Cardiac muscle cell (in vitro differentiated cells and primary cell): ENCODE data around the gene KCNJ12. TPM values are rescaled to one million over a fixed set of nuclear protein-coding genes. Genes with fewer than 3 reads are reported as not detected.
"Not testable (repeated sequence)": the region's sequence is repeated elsewhere in the genome, so short reads cannot be mapped to it uniquely, and the experiment has no call there.

Experiments used
- DNase-seq, 2 donors: peaks; one replicate each; pipeline versions ENCODE4 v3.0.0 to v3.0.0-alpha.2; 2010 to 2017; ENCODE audit warnings: low read depth in 1 of 2, low spot score in 1 of 2
- H3K27ac ChIP-seq: fragments of 200-600 bp; sonication (generic); 2 replicates; pipeline ENCODE4 v1.5.1; 2016
- H3K27me3 ChIP-seq: fragments of 200-600 bp; sonication (generic); 2 replicates; pipeline ENCODE4 v1.6.0; 2016; ENCODE audit warnings: control low read depth
- H3K36me3 ChIP-seq: fragments of 200-600 bp; sonication (generic); 2 replicates; pipeline ENCODE4 v1.5.1; 2016; ENCODE audit warnings: control low read depth
- H3K4me1 ChIP-seq: fragments of 200-600 bp; sonication (generic); 2 replicates; pipeline ENCODE4 v1.8.1; 2017; ENCODE audit warnings: low read depth, mild to moderate bottlenecking, mixed run types
- H3K4me3 ChIP-seq: fragments of 200-600 bp; sonication (generic); 2 replicates; pipeline ENCODE4 v1.5.1; 2016; ENCODE audit warnings: mild to moderate bottlenecking
- H3K9me3 ChIP-seq: fragments of 200-600 bp; sonication (generic); 2 replicates; pipeline ENCODE4 v1.5.1; 2017; ENCODE audit warnings: low read depth, mild to moderate bottlenecking, control low read depth
- polyA plus RNA-seq: library from polyadenylated mRNA; unstranded; fragments of >200 nt; fragmentation: Nextera tagmentation; extraction: Ambion mirVana; gene quantifications from 2 replicates; pipeline ENCODE4 v1.2.1, GENCODE V29; 2016
- total RNA-seq: library from RNA; depleted of rRNA; stranded (reverse); fragments of >200 nt; gene quantifications from 2 replicates; pipeline ENCODE4 v1.2.3, GENCODE V29; 2016
- TF ChIP-seq, protein P1 (sequence below): IDR thresholded peaks from 2 replicates; pipeline ENCODE4 v1.5.1; 2012; ENCODE audit warnings: low read depth, mild to moderate bottlenecking, low read length

Gene KCNJ12
- 13.4 and 14.0 TPM in 2 replicates for total RNA-seq
- 5.9 and 11.6 TPM in 2 replicates for polyA plus RNA-seq

DNA sequence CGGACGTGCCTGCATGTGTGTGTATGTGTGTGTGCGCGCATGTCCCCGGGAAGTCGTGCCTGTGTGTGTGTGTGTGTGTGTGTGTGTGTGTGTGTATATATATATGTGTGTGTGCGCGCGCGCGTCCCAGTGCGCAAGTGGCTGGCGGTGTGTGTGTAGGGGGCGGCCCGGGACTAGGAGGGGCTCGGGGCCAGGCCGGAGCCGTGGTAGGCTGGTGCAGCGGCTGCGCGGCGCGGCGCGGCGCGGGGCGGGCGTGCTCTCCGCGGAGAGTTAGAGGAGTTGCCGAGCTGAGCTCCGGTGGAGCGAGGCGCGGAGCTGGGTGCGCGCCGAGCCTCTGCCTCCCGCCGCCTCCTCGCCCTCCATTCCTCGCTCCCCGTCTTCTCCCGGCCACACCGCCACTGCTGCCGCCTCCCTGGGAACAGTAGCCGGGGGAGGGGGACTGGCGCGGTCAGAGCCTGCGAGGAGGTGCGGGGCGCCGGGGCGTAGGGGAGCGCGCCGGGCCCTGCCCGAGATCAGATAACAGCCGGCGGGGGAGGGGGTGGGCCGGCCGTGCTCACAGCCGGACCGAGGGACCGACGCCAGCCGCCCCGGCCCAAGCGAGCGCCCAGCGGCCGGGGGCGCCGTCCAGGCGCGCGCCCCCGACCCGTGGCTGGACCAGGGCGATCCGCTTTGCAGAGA is at the start of gene KCNJ12:
TSS of gene KCNJ12 (plus strand) at position 277 of the 678 bp plus-strand sequence. CDS start 38,986 bp downstream, outside the sequence.
- Histone ChIP-seq H3K36me3 (no peaks in the 10 kb centered on the region), H3K4me3 (peak within 1 kb of the TSS; percentile 69), H3K9me3 (no peaks in the 10 kb centered on the region), H3K4me1 (peaks cover 26% of the 10 kb centered on the region), H3K27me3 (no peaks in the 10 kb centered on the region), H3K27ac (peak within 1 kb of the TSS; percentile 72)
- TF ChIP-seq, protein P1, sequence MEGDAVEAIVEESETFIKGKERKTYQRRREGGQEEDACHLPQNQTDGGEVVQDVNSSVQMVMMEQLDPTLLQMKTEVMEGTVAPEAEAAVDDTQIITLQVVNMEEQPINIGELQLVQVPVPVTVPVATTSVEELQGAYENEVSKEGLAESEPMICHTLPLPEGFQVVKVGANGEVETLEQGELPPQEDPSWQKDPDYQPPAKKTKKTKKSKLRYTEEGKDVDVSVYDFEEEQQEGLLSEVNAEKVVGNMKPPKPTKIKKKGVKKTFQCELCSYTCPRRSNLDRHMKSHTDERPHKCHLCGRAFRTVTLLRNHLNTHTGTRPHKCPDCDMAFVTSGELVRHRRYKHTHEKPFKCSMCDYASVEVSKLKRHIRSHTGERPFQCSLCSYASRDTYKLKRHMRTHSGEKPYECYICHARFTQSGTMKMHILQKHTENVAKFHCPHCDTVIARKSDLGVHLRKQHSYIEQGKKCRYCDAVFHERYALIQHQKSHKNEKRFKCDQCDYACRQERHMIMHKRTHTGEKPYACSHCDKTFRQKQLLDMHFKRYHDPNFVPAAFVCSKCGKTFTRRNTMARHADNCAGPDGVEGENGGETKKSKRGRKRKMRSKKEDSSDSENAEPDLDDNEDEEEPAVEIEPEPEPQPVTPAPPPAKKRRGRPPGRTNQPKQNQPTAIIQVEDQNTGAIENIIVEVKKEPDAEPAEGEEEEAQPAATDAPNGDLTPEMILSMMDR, result no peak
- peak; percentile 38 to 76 for DNase-seq

DNA sequence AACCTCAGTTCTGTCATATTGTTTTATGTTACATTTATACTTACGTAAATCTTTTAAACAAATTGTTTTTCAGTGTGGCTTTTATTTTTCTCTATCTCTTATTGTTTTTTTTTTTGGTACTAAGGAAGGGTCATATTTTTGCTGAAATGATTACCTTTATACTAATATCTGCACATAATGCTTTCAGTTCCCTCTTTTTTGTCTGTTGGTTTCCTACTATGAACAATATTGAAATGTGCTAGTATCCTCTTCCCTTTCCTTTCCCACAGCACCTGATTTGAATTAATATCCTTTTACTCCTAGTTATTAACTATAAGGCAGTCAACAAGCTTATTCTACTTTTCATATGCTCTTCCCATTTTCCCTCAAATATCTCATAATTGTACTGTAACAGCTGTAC is 48.2 kb upstream of the KCNJ12 start:
- H3K36me3 ChIP-seq, DNase-seq, H3K27ac ChIP-seq, H3K4me3 ChIP-seq, H3K9me3 ChIP-seq, H3K4me1 ChIP-seq: not testable (repeated sequence)
- H3K27me3 ChIP-seq, result peaks cover 11% of the 10 kb centered on the region

DNA sequence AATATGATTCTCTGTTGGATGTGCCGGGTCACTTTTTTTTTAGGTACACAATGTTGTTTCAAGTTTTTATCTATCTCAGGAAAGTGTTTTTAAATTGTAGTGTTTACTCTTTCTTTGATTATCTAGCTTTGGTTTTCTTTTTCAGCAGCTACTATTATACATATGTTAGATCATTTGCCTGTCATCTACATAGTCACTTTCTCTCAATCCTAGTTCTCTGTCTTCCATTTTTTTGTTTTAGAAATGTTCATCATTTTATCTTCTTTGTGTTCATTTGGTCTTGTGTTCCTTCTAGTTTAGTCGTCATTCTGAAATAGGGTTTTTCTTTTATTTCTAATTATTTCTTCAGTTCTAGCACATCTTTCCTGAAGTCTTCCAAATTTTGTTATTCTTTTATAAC is 47.4 kb upstream of the KCNJ12 start:
- not testable (repeated sequence) for DNase-seq, H3K27me3 ChIP-seq, H3K27ac ChIP-seq, H3K9me3 ChIP-seq, H3K36me3 ChIP-seq, H3K4me3 ChIP-seq, H3K4me1 ChIP-seq

DNA sequence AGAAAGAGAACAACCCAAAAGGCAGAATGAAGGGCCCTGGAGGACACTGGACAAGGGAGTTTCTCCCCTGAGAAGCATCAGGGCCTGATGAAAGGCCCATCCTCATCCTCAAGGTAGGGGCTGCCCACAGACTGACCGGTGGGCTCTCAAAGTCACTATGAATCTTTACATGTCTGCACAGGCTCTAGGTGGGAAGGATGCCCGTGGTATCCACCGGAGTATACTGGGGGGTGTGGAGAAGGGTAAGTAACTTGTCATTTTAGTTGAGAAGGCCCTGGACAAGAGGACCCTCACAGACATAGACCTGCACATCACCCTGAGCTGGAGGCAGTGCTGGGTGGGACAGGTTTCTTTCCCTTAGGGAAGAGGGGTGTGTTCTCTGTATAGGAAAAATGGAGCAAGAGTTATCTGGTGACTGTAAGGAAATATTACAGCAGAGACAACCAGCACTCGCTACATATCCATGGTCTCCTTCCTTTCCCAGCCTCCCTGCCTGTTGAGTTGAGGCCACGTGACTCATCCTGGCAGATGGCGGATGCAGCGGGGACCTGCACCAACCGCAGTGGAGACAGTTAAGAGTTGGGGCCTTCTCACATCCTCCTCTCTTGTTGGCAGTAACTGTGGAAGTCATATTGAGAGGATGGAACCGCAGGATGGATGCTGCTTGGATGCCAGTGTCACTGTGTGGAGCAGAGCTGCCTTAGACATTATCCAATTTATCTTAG is 45.6 kb upstream of the KCNJ12 start:
- Histone ChIP-seq H3K36me3 (no peaks in the 10 kb centered on the region), H3K27me3 (no peaks in the 10 kb centered on the region), H3K27ac (no peak overlapping the region), H3K9me3 (no peaks in the 10 kb centered on the region), H3K4me1 (no peaks in the 10 kb centered on the region), H3K4me3 (no peak overlapping the region)
- TF ChIP-seq, protein P1, result no peak
- DNase-seq, result no peak

DNA sequence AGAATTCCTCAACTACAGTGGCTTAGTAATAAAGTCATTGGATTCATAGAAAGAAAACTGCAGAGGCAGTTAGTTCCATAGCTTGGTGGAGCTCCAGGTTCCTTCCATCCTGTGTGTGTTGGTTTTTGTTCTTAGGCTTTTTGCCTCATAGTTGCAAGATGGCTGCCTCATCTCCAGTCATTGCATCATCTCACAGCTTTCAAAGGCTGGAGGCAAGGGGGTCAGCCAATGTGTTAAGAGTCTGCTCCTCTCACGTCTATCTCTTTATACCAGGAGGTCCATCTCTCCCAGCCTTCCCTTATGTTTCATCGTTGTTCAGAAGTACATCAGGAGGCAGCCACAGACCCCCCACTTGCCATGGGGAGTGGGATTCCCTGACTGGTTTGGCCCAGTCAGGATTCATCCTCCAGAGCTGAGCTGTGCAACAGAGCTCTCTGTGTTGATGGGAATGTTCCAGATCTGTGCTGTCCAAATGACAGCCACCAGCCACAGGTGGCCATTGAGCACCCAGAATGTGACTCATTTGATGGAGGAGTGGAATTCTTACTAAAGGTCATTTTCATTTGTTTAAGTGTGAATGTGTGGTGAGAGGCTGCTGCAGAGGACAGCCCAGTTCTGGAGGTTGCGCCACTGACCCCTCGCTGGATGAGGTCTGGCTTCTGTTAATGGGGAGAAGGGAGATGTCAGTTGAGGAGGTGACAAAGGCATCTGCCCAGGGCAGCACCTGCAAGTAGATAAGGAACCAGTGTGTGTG is 39.4 kb upstream of the KCNJ12 start:
- H3K4me3 ChIP-seq, H3K4me1 ChIP-seq, H3K27me3 ChIP-seq, H3K9me3 ChIP-seq, H3K36me3 ChIP-seq: not testable (repeated sequence)
- DNase-seq, result peak in 1 of 2 donors; percentile 11
- H3K27ac ChIP-seq, result peak overlapping the region; percentile 87

DNA sequence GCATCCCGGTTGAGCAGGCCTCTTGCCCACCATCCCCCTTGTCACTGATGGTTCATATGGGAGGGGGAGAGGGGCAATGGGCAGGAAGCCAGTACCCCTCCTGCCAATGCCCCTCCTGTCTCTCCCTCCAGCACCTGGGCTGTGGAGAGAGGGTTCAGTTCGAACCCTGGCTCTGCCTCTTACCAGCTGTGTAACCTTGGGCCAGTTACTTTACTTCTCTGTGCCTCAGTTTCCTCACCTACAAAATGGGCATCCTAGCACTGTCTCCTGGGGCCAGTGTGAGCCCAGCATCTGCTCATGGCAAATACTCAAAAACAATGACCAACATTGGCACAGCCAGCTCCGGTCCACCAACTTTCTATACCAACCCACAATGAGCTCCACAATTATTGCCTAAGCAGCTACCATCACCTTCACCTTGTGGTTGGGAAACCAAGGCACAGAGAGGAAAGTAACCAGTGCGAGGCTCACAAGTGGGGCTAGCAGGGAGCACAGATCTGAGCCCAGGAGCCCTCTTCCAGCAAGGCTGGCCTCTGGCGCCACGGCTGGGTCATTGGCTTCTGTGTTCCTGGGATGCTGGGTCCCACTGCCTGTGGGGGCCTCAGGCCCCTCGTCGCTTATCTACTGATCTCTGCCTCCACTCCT is 38.1 kb upstream of the KCNJ12 start:
- not testable (repeated sequence) for H3K4me1 ChIP-seq, H3K9me3 ChIP-seq, DNase-seq, H3K4me3 ChIP-seq, H3K27me3 ChIP-seq, H3K36me3 ChIP-seq
- peak overlapping the region; percentile 87 for H3K27ac ChIP-seq

DNA sequence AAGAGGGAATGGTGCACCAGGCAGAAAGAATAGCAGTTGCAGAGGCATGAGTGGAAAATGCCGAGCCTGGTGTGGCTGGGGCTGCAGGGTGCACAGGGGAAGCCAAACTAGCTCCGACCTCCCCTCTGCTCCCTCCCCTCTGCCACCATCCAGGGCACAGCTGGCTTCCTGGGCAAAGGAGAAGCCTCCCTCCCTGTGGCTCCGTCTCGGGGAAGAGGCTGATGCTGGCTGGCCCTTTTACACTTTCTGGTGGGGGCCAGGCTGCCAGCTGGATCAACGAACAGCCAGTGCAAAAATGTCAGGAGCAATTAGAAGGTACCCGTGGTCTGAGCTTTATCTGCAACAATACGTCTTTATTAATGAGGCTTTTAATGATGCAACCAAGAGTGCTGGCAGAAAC is 37.1 kb upstream of the KCNJ12 start:
- no peak for DNase-seq
- Histone ChIP-seq H3K4me3 (no peak overlapping the region), H3K27ac (no peak overlapping the region), H3K9me3 (no peaks in the 10 kb centered on the region), H3K27me3 (no peaks in the 10 kb centered on the region), H3K36me3 (no peaks in the 10 kb centered on the region), H3K4me1 (peaks cover 10% of the 10 kb centered on the region)
- TF ChIP-seq, protein P1, result no peak

DNA sequence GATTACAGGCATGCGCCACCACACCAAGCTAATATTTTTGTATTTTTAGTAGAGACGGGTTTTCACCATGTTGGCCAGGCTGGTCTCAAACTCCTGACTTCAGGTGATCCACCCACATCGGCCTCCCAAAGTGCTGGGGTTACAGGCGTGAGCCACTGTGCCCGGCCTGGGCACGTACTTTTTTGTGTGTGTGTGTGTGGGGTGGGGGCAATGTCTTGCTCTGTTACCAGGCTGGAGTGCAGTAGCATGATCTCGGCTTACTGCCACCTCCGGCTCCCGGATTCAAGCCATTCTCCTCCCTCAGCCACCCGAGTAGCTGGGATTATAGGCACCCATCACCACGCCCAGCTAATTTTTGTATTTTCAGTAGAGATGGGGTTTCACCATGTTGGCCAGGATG is 36.6 kb upstream of the KCNJ12 start:
- not testable (repeated sequence) for H3K9me3 ChIP-seq, H3K36me3 ChIP-seq, H3K27ac ChIP-seq, H3K4me3 ChIP-seq, H3K4me1 ChIP-seq, DNase-seq, H3K27me3 ChIP-seq

DNA sequence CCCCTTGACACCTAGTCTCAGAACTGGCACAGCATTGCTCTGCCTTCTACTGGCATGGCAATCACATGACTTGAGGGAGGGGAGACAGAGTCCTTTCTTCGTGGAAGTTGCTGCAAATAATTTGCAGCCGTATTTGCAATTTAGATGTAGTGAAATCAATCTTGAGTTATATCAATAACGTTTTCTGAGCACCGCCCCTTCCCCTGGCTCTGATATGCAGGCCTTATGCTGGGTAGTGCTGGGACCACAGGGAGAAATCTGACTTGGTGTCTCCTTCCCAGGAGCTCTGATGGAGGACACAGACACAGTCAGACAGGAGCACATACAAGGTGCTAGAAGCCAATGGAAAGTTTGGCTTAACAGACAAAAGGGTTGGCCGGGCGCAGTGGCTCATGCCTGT is 35.8 kb upstream of the KCNJ12 start:
- H3K9me3 ChIP-seq, H3K36me3 ChIP-seq, DNase-seq, H3K4me3 ChIP-seq, H3K27me3 ChIP-seq, H3K27ac ChIP-seq, H3K4me1 ChIP-seq: not testable (repeated sequence)

DNA sequence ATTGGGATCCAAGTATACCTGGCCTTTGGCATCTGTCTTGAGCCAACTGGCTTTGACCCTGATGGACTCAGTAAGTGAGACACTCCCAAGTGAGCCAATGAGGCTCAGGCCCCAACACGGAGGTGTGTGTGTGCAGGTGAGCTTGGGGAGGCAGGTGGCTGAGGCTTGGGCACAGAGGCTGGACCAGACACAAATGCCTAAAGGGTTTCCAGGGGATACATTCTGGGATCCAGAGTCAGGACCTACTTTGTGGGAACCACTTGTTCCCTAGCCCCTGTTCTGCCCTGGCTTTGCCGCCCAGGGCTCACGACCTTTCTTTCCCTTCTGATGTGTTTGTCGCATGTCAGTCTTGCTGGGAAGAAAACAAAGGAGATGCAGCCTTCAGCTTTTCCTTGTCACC is 34.9 kb upstream of the KCNJ12 start:
- not testable (repeated sequence) for H3K27ac ChIP-seq, H3K4me1 ChIP-seq, H3K4me3 ChIP-seq, H3K36me3 ChIP-seq, DNase-seq, H3K27me3 ChIP-seq, H3K9me3 ChIP-seq
